ENCODE results near the gene CDH4.

CDH4 gene

GRCh38 chr20:61743606-61744005 is 491.5 kb downstream of the CDH4 start:
- no peak for DNase-seq (ENCODE audit: low spot score)
- TF ChIP-seq CTCF (IDR thresholded peaks at IDR 0.05; ENCODE audit: extremely low read depth, missing control alignments), result no peak

- DNase-seq (ENCODE audit: low spot score), result no peak
- TF ChIP-seq CTCF (IDR thresholded peaks at IDR 0.05; ENCODE audit: extremely low read depth, missing control alignments), result no peak
Measured at GRCh38 chr20:61744691-61745396, 492.8 kb downstream of the CDH4 start.

GRCh38 chr20:61745397-61746146 is 493.5 kb downstream of the CDH4 start:
- no peak for DNase-seq (ENCODE audit: low spot score)
- no peak for TF ChIP-seq CTCF (IDR thresholded peaks at IDR 0.05; ENCODE audit: extremely low read depth, missing control alignments)

GRCh38 chr20:61746147-61746646 is 494.1 kb downstream of the CDH4 start:
- TF ChIP-seq CTCF (IDR thresholded peaks at IDR 0.05; ENCODE audit: extremely low read depth, missing control alignments), result no peak

GRCh38 chr20:61746781-61747180 is 494.7 kb downstream of the CDH4 start:
- no peak for DNase-seq (ENCODE audit: low spot score)
- no peak for TF ChIP-seq CTCF (IDR thresholded peaks at IDR 0.05; ENCODE audit: extremely low read depth, missing control alignments)

More at GRCh38 chr20:61746147-61746646, 494.1 kb downstream of the CDH4 start:
- no peak for DNase-seq (ENCODE audit: low spot score)

- TF ChIP-seq CTCF (IDR thresholded peaks at IDR 0.05; ENCODE audit: extremely low read depth, missing control alignments), result no peak
- no peak for DNase-seq (ENCODE audit: low spot score)
Measured at GRCh38 chr20:61748376-61748775, 496.3 kb downstream of the CDH4 start.

GRCh38 chr20:61749406-61750075 is 497.5 kb downstream of the CDH4 start:
- TF ChIP-seq CTCF (IDR thresholded peaks at IDR 0.05; ENCODE audit: extremely low read depth, missing control alignments), result no peak
- DNase-seq (ENCODE audit: low spot score), result no peak

All from GM20000 (cell line).